NOMO-1 treated with DMSO at 0.1 percent for 48 hours (cell line): Measurements from ENCODE around the gene CAV1.

Experiments used
- DNase-seq: peaks from one replicate; lab custom pipeline; 2025; ENCODE audit not compliant: unreplicated experiment; lab: John Stamatoyannopoulos, UW

CAV1 gene

GRCh38 chr7:116554911-116555310, 30.1 kb downstream of the CAV1 start:
- peak; percentile 7 for DNase-seq

GRCh38 chr7:116557066-116557585, 32.3 kb downstream of the CAV1 start:
- no peak for DNase-seq

DNA sequence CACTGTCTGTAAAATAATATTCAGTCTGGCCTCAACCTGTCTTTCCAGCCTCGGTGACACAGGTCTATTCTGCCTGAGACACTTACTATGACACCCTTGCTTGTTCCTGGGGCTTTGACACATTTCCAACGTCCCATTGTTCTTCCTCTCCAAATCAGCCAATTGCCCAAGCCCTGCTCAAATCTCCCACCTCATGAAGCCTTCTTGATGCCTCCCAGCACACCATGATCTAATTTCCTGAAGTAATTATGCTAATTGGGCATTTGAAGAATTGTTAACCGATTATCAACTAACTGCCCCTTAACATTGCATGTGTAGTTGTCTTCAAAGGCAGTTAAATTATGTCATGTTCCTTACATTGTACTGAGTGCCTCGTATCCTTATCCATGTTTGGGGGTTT, 33.1 kb downstream of the CAV1 start:
- no peak for DNase-seq

- DNase-seq: no peak
These were observed 35.5 kb downstream of the CAV1 start for GRCh38 chr7:116560021-116560970.

- no peak for DNase-seq
These were observed 37.1 kb downstream of the CAV1 start for GRCh38 chr7:116561697-116562483.

DNA sequence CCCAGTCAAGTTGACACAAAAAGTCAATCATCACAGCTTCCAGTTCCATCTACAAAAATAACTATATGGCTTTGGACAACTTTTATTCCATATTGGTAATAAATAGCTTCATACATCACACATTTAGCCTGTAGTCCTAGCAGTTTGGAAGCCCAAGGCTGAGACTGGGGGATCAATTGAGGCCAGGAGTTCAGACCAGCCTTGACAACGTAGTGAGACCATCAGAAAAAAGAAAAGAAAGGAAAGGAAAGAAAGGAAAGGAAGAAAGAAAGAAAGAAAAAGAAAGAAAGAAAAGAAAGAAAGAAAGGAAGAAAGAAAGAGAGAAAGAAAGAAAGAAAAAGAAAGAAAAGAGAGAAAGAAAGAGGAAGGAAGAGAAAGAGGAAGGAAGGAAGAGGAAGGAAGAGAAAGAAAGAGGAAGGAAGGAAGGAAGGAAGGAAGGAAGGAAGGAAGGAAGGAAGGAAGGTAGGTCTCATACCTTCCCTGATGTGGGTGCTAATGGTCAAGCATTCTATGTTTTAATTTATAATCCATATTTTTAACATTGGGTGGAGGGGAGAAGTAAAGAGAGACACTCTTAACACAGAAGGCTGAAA, 37.8 kb downstream of the CAV1 start:
- DNase-seq: no peak

DNA sequence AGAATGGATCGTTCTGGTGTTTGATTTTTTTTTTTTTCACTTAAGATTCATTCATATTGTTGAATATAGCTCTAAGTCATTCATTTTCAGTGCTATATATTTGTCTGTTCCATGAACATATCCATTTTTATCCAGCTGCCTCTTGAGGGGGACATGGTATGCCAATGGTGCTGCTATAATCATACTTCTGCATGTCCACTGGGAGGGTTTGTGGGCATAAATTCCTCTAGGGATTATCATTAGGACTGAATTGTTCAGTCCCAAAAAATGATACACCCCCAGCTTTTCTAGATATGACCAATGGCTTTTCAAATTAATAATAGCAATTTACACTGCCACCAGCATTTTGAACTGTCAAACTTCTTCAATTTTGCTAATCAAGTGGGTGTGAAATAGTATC, 41.1 kb downstream of the CAV1 start:
- DNase-seq: no peak

- no peak for DNase-seq
These were observed 41.8 kb downstream of the CAV1 start for GRCh38 chr7:116566666-116567065.

- DNase-seq: no peak
These were observed 44.9 kb downstream of the CAV1 start for GRCh38 chr7:116569737-116570136.

DNA sequence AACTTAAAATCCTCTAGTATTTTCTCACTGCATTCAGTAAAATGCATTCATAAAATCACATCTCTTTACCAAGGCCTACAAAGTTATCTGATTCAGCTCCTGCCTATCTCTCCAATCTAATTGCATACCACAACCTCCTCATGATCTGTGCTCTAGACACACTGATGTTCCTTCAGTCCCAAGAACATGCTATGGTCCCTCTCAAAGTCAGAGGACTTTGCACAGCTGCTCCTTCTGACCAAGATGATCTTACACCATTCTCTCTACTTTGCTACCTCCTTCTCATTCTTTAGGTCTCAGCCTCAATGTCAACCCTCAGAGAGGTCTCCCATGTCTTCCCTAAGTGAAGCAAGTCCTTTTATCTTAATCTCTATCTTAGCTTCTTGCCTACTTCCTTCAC, 45.5 kb downstream of the CAV1 start:
- DNase-seq: no peak

- no peak for DNase-seq
These were observed 46.2 kb downstream of the CAV1 start for GRCh38 chr7:116571037-116571436.

GRCh38 chr7:116571552-116571951, 46.7 kb downstream of the CAV1 start:
- DNase-seq: no peak

- DNase-seq: no peak
These were observed 47.2 kb downstream of the CAV1 start for GRCh38 chr7:116572036-116572435.

DNA sequence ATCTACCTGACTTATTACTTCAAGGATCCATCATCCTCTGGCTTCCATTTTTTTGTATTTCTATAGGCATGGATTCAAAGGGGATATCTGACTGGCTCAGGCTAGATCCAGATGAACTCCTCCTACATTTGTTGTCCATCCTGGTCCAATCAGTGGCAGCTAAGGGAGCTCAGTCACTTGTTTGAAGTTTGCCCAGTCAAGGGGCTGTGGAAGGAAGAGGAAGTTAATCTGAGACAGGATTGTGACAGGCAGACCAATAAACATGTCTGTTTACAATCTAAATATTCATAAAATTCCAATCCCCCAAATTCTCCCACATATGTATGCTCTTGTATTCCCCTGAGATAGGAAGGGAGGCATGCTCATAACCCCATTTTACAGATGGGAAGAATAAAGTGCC, 48.7 kb downstream of the CAV1 start:
- peak; percentile 14 for DNase-seq

DNA sequence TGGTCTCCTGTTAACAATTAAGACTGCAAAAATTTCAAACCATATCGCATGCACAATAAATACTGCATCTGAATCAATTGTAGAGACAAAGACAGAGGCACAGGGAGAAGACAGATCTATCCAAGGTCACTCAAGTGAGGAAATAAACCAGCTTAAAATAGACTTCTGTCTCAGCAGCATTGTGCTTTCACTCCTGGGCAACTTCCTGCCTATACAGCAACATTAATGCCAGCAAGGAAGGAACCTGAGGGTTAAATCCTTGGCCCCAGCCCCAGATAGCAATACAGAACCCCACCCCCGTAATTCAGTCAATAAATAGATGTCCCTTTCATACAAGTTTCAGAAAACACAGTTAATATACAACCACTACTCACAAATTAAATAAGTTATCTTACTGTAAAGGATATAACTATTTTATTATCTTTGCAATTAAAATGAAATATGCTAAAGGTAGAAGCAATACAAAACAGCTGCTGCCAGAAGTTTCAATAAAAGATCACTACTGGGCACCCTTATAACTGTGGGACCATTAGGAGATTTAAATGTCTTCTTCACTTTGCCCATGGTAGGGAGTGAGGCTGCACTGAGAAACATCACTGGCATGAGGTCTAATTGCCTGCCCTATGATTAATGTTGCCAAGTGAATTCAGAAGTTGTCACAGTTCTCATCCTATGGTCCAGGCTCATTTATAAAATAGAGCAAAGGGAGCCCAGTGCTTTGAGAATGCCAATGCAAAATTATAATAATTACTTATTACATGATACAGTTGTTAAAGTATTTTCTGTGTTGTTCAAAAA, 49.4 kb downstream of the CAV1 start:
- DNase-seq: peak; percentile 9

- DNase-seq: no peak
These were observed 51.0 kb downstream of the CAV1 start for GRCh38 chr7:116575853-116576252.

DNA sequence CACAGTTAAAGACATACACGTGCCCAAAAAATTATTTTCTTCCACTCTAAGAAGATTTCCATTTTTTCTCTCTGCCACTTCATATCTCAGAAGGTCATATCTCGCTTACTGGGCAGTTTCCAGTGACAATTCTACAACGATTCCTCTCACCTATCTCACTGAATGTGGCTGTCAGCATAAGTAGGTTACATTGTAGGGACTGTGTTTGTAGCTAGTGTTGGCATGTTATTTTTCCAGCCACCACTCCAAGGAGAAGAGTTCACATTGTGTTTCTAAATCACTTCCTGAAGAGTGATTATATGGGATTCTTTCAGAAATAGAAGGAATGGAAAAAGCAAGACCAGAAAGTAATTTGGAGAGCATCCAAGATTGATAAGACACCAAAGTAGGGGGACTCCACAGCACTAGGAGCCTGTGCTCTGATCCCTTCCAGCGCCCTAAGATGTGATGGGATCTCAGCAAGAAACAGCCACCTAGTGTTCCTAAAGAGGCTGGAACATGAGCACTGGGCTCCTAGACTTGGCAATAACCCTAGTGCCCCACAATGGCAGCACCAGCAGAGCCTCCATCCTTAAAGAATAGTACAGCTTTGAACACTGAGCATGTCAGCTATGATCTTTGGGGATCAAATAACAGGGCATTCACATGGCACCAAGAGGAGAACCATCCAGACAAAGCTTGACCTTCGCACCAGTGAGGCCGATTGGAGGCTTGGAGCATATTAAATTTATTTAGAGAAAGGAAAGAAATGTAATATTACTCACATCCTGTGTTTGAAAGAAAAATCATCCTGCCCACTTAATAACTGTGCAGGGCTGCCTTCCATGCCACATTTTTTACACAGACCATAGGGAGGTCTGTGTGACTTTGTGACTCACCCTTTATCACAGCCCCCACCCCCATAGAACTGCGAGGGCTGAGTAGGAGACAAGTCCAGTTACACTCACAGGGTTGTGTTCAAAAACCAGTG, 51.8 kb downstream of the CAV1 start:
- DNase-seq: no peak

DNA sequence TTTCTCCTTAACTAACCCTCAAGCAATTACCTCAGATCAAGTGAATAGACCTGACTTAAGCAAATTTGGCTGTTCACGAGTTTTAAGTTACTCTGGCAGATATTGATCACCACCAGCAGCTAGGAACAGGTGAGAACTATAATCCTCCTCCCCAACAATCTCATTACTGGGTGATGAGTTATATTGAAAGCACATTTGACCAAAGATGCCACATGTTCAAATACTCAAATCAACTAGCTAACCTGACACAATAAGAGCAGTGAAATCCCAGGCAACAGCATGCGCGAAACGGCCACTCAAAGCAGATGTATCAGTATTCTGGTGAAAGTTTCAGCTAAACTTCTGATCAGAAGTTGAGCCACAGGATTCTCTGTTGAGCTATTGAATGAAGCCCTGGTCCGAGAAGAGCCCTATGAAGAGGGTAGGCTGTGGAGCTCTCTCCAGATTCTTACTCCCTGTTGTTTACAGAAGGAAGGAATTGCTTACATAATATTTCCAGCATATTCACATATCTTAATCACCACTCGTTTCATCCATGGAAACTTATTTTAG, 52.6 kb downstream of the CAV1 start:
- no peak for DNase-seq

- no peak for DNase-seq
These were observed 53.7 kb downstream of the CAV1 start for GRCh38 chr7:116578526-116578925.
